ENCODE data around the gene GGT7. TPM values are rescaled to one million over a fixed set of nuclear protein-coding genes. Genes with fewer than 3 reads are reported as not detected.

The GGT7 gene
- total RNA-seq, 1 donor from 2014 or later: 58.4 TPM

DNA sequence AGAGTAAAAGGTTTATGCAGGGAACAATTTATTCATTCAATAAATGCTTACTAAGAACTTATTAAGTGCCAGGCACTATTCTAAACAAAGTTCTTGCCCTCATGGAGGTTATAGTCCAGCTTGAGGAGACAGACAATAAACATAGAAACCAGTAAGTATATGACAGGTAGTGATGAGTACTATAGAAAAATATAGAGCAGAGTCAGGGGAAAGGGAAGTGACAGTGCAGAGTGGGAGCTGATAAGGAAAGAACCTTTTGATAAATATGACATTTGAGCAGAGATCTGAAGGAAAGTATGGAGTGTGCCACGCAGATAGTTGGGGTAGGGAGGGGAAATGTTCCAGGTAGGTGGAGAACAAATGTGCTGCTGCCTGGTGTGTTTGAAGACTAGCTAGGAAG lies 15.8 kb upstream of the GGT7 start:
- DNase-seq (ENCODE audit: low spot score, unreplicated experiment): no peak
- Mint-ChIP-seq H3K4me1 (ENCODE audit: low read depth) (no peaks in the 10 kb centered on the region), H3K27ac (no peak overlapping the region), H3K27me3 (no peaks in the 10 kb centered on the region), H3K4me3 (ENCODE audit: low read depth) (no peak overlapping the region), H3K9me3 (ENCODE audit: low read depth) (no peaks in the 10 kb centered on the region), H3K36me3 (ENCODE audit: insufficient read depth) (peaks cover 2% of the 10 kb centered on the region)
- TF ChIP-seq CTCF (IDR thresholded peaks at IDR 0.05; ENCODE audit: unreplicated experiment): no peak

DNA sequence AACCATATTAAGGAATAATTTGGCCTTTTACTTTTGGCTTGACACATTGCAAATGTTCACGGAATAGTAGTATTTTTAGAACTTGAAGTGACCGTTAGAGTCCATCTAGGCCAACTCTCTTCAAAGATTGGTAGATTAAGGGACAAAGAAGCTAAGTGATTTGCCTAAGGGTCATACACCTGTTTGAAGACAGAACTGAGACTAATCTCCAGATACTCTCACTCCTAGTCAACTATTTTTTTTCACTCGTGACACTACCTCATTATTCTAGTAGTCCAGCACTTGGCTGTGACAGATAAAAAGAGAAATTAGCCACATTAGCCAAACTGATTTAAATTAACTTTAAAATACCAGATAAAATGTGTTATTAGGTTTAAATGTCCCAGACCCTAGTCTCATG lies 14.4 kb upstream of the GGT7 start:
- H3K4me1 Mint-ChIP-seq (ENCODE audit: low read depth): no peaks in the 10 kb centered on the region
- H3K9me3 Mint-ChIP-seq (ENCODE audit: low read depth): no peaks in the 10 kb centered on the region
- DNase-seq (ENCODE audit: low spot score, unreplicated experiment): no peak

GRCh38 chr20:34886122-34886521 lies 13.5 kb upstream of the GGT7 start:
- Mint-ChIP-seq H3K27me3 (no peaks in the 10 kb centered on the region), H3K36me3 (ENCODE audit: insufficient read depth) (peaks cover 2% of the 10 kb centered on the region), H3K4me1 (ENCODE audit: low read depth) (no peaks in the 10 kb centered on the region), H3K27ac (no peak overlapping the region), H3K4me3 (ENCODE audit: low read depth) (no peak overlapping the region), H3K9me3 (ENCODE audit: low read depth) (no peaks in the 10 kb centered on the region)
- DNase-seq (ENCODE audit: low spot score, unreplicated experiment): no peak
- TF ChIP-seq CTCF (IDR thresholded peaks at IDR 0.05; ENCODE audit: unreplicated experiment): no peak

More for the DNA sequence above, 14.4 kb upstream of the GGT7 start:
- H3K27me3 Mint-ChIP-seq: no peaks in the 10 kb centered on the region
- TF ChIP-seq CTCF (IDR thresholded peaks at IDR 0.05; ENCODE audit: unreplicated experiment): no peak
- H3K27ac Mint-ChIP-seq: no peak overlapping the region
- H3K4me3 Mint-ChIP-seq (ENCODE audit: low read depth): no peak overlapping the region
- H3K36me3 Mint-ChIP-seq (ENCODE audit: insufficient read depth): peaks cover 2% of the 10 kb centered on the region

DNA sequence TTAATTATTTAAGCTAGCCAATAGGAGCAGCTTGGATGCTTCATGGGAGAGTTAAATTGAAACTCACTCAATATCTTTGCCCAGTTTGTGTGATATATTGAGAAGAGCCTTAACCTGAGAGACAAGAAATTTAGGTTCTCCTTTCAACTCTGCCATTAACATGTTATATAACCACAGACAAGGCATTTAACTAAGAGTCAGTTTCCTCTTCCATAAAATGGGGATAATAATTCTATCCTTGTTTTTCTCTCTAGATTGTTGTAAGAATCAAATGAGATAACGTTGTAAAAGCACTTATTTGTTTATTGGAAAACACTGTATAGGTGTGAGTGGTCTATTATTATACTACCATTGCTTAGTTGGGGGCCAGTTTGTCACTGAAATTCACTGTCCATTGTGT lies 11.6 kb upstream of the GGT7 start:
- no peak overlapping the region for H3K4me3 Mint-ChIP-seq (ENCODE audit: low read depth)
- no peaks in the 10 kb centered on the region for H3K9me3 Mint-ChIP-seq (ENCODE audit: low read depth)
- H3K4me1 Mint-ChIP-seq (ENCODE audit: low read depth): no peaks in the 10 kb centered on the region
- DNase-seq (ENCODE audit: low spot score, unreplicated experiment): no peak
- H3K27ac Mint-ChIP-seq: no peak overlapping the region
- H3K36me3 Mint-ChIP-seq (ENCODE audit: insufficient read depth): peaks cover 2% of the 10 kb centered on the region
- H3K27me3 Mint-ChIP-seq: peaks cover 1% of the 10 kb centered on the region
- TF ChIP-seq CTCF (IDR thresholded peaks at IDR 0.05; ENCODE audit: unreplicated experiment): no peak

DNA sequence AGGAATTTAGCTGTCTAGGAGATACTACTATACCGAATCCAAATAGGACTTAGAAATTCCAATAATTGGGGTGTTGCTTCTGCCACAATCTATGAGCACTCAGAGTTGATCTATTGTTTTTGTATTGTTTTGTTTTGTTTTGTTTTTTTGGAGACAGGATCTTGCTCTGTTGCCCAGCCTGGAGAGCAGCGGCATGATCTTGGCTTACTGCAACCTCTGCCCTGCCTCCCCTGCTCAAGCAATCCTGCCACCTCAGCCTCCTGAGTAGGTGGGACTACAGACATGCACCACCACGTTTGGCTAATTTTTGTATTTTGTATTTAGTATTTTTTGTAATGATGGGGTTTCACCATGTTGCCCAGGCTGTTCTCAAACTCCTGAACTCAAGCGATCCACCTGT lies 11.2 kb upstream of the GGT7 start:
- no peak overlapping the region for H3K4me3 Mint-ChIP-seq (ENCODE audit: low read depth)
- peaks cover 3% of the 10 kb centered on the region for H3K9me3 Mint-ChIP-seq (ENCODE audit: low read depth)
- no peaks in the 10 kb centered on the region for H3K4me1 Mint-ChIP-seq (ENCODE audit: low read depth)
- no peak for DNase-seq (ENCODE audit: low spot score, unreplicated experiment)
- TF ChIP-seq CTCF (IDR thresholded peaks at IDR 0.05; ENCODE audit: unreplicated experiment): no peak
- peaks cover 4% of the 10 kb centered on the region for H3K27me3 Mint-ChIP-seq
- peaks cover 4% of the 10 kb centered on the region for H3K36me3 Mint-ChIP-seq (ENCODE audit: insufficient read depth)
- H3K27ac Mint-ChIP-seq: no peak overlapping the region
